ENCODE data around the gene SPEF2. TPM values are rescaled to one million over a fixed set of nuclear protein-coding genes. Genes with fewer than 3 reads are reported as not detected.
"Not testable (repeated sequence)": the region's sequence is repeated elsewhere in the genome, so short reads cannot be mapped to it uniquely, and the experiment has no call there.

Gene SPEF2
- total RNA-seq, 2 donors from 2014 or later, result 3.0 to 5.0 TPM

DNA sequence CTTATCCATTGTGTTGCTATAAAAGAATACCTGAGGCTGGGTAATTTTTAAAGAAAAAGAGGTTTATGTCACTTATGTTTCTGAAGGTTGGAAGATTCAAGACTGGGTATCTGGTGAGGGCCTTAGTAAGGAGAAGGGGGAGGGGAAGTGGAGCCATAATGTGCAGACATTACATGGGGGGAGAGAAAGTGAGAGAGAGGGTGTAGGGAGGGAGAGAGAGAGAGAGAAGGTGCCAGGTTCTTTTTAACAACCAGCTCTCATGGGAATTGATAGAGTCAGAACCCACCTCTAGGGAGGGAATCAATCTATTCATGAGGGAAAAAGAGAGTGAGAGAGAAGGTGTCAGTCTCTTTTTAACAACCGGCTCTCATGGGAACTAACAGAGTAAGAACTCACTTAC is 29.5 kb downstream of the SPEF2 start:
- intact Hi-C loops (cut with DNase I, micrococcal nuclease), result no loop called here

GRCh38 chr5:35647712-35648111 is 30.0 kb downstream of the SPEF2 start:
- intact Hi-C loops (cut with DNase I, micrococcal nuclease), result no loop called here
- ATAC-seq (no peak), DNase-seq (no peak)

More for the DNA sequence above, 29.5 kb downstream of the SPEF2 start:
- DNase-seq (no peak), ATAC-seq (no peak)

- ATAC-seq, result peak; percentile 61
- intact Hi-C loops (cut with DNase I, micrococcal nuclease), result no loop called here
- DNase-seq, result peak in 1 of 2 donors; percentile 28
Observed at GRCh38 chr5:35651002-35651756, 33.5 kb downstream of the SPEF2 start.

DNA sequence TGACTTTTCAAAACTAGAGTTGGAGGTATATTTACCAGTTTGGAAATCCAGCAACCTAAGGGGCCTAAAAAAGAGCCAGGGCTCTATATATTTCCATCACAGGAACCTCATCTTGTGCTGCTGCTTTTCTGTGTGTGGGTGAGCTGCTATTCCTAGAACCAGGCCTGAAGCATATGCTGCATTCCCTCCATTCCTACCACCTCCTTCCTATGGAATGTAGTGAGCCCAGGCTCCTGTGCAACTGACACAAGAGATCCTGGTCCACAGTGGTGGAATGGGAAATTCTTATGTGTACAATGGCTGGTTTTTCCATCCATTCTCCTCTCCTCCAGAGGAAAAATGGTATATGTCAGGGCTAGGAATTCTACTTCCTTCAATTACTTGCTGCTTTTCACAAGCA is 39.1 kb downstream of the SPEF2 start:
- intact Hi-C loops (cut with DNase I, micrococcal nuclease), result no loop called here
- DNase-seq (no peak), ATAC-seq (no peak)

DNA sequence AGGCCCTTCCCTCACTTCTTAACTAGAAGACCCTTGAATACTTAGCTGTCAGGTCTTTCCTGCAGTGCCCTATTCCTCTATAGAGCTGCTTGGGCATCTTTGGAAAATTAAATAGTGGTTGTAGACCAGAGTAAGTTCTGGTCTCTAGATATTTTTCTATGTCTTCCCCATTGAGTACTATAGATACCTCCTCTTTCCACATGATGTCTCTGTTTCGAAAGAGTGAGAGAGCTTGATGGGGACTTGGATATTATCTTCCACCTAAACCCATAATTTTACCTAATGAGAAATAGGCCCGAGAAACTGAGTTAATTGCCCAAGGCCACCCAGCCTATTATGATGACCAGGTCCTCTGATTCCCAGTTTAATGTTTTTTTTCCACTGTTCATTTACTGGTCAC is 40.2 kb downstream of the SPEF2 start:
- no peak for ATAC-seq
- no peak for DNase-seq
- intact Hi-C loops (cut with DNase I, micrococcal nuclease), result no loop called here

DNA sequence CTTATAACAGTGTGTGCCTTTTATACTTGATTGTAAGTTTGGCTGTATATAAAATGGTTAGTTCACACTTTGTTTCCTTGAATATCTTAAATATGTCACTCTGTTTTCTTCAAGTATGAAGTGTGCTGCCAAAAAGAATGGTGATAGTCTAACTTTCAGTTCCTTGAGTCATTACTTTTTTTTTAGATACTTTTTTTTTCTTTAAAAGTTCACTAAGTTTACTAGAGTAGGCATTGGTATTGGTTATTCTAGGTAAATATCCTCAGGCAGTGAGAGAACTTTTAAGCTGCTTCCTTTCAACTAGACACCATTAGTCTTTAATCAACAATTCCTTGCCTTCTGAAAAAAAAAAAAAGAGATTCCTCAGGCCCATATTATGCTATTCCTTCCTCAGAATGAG is 41.9 kb downstream of the SPEF2 start:
- no peak for DNase-seq
- intact Hi-C loops (cut with DNase I, micrococcal nuclease), result no loop called here
- no peak for ATAC-seq

- no peak for ATAC-seq
- intact Hi-C loops (cut with DNase I, micrococcal nuclease), result no loop called here
Observed at GRCh38 chr5:35660451-35660850, 42.8 kb downstream of the SPEF2 start.

DNA sequence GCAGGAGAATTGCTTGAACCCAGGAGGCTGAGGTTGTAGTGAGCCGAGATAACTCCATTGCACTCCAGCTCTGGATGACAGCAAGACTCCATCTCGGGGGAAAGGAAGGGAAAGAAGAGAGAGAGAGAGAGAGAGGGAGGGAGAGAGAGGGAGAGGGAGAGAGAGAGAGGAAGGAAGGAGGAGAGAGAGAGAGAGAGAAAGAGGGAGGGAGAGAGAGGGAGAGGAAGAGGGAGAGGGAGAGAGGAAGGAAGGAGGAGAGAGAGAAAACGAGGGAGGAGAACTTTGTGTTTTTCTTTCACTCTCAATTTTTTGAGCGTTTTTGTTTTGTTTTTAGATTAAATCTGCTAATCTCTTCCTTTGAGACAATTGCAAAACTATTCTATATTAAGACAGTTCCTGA is 46.9 kb downstream of the SPEF2 start:
- DNase-seq (no peak), ATAC-seq (no peak)
- intact Hi-C loops (cut with DNase I, micrococcal nuclease), result no loop called here

More at GRCh38 chr5:35660451-35660850, 42.8 kb downstream of the SPEF2 start:
- DNase-seq, result no peak

DNA sequence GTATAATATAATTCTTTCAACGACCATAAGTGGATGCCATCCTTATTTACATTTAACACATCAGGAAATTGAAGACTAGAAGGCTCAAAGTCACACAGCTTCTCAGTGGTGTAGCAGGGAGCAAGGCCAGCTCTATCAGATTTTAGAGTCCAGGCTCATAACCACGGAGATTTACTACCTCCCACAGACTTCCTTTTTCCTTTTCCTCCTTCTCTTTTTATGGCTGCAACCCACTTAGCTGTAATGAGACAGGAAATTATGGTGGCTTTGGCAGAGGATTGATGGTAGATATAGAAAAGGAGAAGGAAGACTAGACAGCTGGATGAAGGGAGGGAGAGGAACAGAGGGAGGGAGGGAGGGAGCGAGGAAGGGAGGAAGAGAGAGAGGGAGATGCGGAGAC is 47.4 kb downstream of the SPEF2 start:
- intact Hi-C loops (cut with DNase I, micrococcal nuclease), result no loop called here
- peak; percentile 42 for ATAC-seq
- no peak for DNase-seq

GRCh38 chr5:35668319-35668718 is 50.7 kb downstream of the SPEF2 start:
- no peak for ATAC-seq
- no peak for DNase-seq
- intact Hi-C loops (cut with DNase I, micrococcal nuclease), result no loop called here

DNA sequence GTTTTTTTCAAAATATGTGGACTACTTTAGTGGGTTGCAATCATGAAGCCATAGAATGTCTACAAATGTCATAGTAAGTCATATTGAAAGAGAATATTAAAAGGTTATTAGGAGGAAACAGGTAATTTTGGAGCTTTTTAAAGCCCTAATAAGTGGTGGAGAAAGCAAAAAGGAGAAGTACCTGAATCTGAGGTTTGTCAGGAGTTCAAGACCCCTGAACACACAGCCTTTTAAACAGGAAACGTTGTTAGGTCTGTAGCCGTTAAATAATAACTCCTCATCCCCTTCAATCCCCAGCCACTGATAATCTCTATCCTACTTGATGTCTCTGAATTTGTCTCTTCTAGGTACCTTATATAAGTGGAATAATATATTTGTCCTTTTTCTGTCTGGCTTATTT is 51.1 kb downstream of the SPEF2 start:
- DNase-seq (no peak), ATAC-seq (no peak)
- intact Hi-C loops (cut with DNase I, micrococcal nuclease), result no loop called here

- DNase-seq (no peak), ATAC-seq (no peak)
- intact Hi-C loops (cut with DNase I, micrococcal nuclease), result no loop called here
Observed at GRCh38 chr5:35671541-35672295, 54.1 kb downstream of the SPEF2 start.

DNA sequence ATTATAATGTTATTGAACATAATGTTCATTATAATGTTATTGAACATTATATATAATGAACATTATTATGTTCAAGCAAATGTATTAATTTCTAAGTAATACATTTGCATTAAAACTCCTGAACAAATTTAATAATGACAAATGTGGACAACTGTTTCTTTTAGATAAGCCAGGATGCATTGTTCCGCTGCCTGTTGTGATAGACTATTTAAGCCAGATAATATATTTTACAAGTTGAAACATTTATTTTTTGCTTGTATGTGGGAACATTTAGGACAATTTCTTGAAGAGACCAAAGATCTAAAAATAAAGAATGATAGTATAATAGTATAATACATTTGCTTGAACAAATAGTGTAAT is 54.6 kb downstream of the SPEF2 start:
- DNase-seq; ATAC-seq; intact Hi-C loops (cut with DNase I, micrococcal nuclease): not testable (repeated sequence)

DNA sequence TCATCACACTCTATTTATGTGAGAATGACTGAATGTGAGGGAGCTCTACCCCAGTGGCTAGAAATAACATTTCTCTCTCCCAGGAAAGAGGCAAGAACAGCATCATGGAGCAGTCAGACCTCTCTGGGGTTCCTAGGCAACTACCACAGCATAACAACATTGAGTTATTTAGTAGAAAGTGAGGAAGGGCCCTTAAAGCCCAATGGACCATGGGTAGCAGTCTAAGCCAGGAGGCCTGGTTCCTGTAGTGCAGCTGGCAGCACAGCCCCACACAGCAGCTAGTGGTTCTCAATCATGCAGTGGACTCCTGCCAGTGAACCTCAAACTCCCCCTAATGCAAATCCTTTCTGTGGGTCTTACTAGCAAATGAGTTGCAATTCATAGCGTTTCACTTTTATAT is 55.3 kb downstream of the SPEF2 start:
- DNase-seq (no peak), ATAC-seq (no peak)
- intact Hi-C loops (cut with DNase I, micrococcal nuclease), result no loop called here

GRCh38 chr5:35674049-35674448 is 56.4 kb downstream of the SPEF2 start:
- intact Hi-C loops (cut with DNase I, micrococcal nuclease), result no loop called here
- ATAC-seq (no peak), DNase-seq (no peak)

GRCh38 chr5:35675392-35675791 is 57.7 kb downstream of the SPEF2 start:
- intact Hi-C loops (cut with DNase I, micrococcal nuclease), result no loop called here
- DNase-seq, result no peak
- ATAC-seq, result no peak

GRCh38 chr5:35677878-35678277 is 60.2 kb downstream of the SPEF2 start:
- ATAC-seq (no peak), DNase-seq (no peak)
- intact Hi-C loops (cut with DNase I, micrococcal nuclease), result no loop called here

- intact Hi-C loops (cut with DNase I, micrococcal nuclease), result no loop called here
- no peak for ATAC-seq
- no peak for DNase-seq
Observed at GRCh38 chr5:35678661-35679060, 61.0 kb downstream of the SPEF2 start.

GRCh38 chr5:35679357-35679756 is 61.7 kb downstream of the SPEF2 start:
- no peak for ATAC-seq
- intact Hi-C loops (cut with DNase I, micrococcal nuclease), result no loop called here
- no peak for DNase-seq

GRCh38 chr5:35681911-35682310 is 64.2 kb downstream of the SPEF2 start:
- intact Hi-C loops (cut with DNase I, micrococcal nuclease), result no loop called here
- no peak for ATAC-seq
- DNase-seq, result no peak

- DNase-seq, result no peak
- intact Hi-C loops (cut with DNase I, micrococcal nuclease), result no loop called here
- ATAC-seq, result peak; percentile 80
Observed at GRCh38 chr5:35683466-35683865, 65.8 kb downstream of the SPEF2 start.
